CD4-positive, CD25-positive, alpha-beta regulatory T cell (primary cell): ENCODE results near the gene PHKG1. TPM values are rescaled to one million over a fixed set of nuclear protein-coding genes. Genes with fewer than 3 reads are reported as not detected.
A peak's percentile ranks its signal among the peaks of the same experiment; 100 is the strongest.
"Not testable (repeated sequence)": the region's sequence is repeated elsewhere in the genome, so short reads cannot be mapped to it uniquely, and the experiment has no call there.

Experiments
- ATAC-seq, 2 donors: fragments of 150-1000 bp; cut with Tn5 transposase; one replicate each; pipeline ENCODE4 v1.10.0; 2021; ENCODE audit warnings: low read depth in 2 of 2, moderate number of reproducible peaks in 2 of 2, moderate library complexity in 1 of 2
- DNase-seq, 3 donors: peaks; one replicate each; pipeline versions ENCODE4 v3.0.0 to v3.0.0-alpha.2; 2012 to 2022; ENCODE audit warnings: mixed read lengths in 1 of 3
- H3K27ac ChIP-seq: one replicate; pipeline ENCODE4 v1.7.0; 2013; ENCODE audit warnings: mild to moderate bottlenecking, low read length; ENCODE audit not compliant: insufficient read depth, poor library complexity, severe bottlenecking
- H3K27me3 ChIP-seq: one replicate; pipeline ENCODE4 v1.7.0; 2013; ENCODE audit warnings: low read length; ENCODE audit not compliant: control insufficient read depth, insufficient read depth
- H3K36me3 ChIP-seq: one replicate; pipeline ENCODE4 v1.7.0; 2013; ENCODE audit warnings: mild to moderate bottlenecking, low read length, moderate library complexity; ENCODE audit not compliant: control insufficient read depth, insufficient read depth
- H3K4me1 ChIP-seq: 2 replicates; pipeline ENCODE4 v1.7.0; 2013; ENCODE audit warnings: mild to moderate bottlenecking, low read length; ENCODE audit not compliant: insufficient read depth, control insufficient read depth, poor library complexity, severe bottlenecking
- H3K4me3 ChIP-seq: one replicate; pipeline ENCODE4 v1.7.0; 2013; ENCODE audit warnings: low read depth, mild to moderate bottlenecking, low read length, moderate library complexity
- H3K9me3 ChIP-seq, 2 experiments: 1 replicate in 1 of 2; 2 replicates in 1 of 2; pipeline ENCODE4 v1.7.0; 2013; ENCODE audit warnings: low read length in 2 of 2, mild to moderate bottlenecking in 1 of 2, moderate library complexity in 1 of 2; ENCODE audit not compliant: control insufficient read depth in 2 of 2
- H3K27ac Mint-ChIP-seq, 3 donors: one replicate each; pipeline ENCODE4 v1.8.0; 2020 to 2022; ENCODE audit warnings: mild to moderate bottlenecking in 3 of 3, mixed read lengths in 3 of 3, moderate library complexity in 2 of 3
- H3K27me3 Mint-ChIP-seq: one replicate; pipeline ENCODE4 v1.8.0; 2022; ENCODE audit warnings: mild to moderate bottlenecking, mixed read lengths
- H3K36me3 Mint-ChIP-seq: one replicate; pipeline ENCODE4 v1.8.0; 2020; ENCODE audit warnings: mixed read lengths
- H3K4me1 Mint-ChIP-seq, 4 donors: one replicate each; pipeline ENCODE4 v1.8.0; 2020 to 2022; ENCODE audit warnings: mixed read lengths in 4 of 4, mild to moderate bottlenecking in 1 of 4
- H3K4me3 Mint-ChIP-seq, 4 donors: one replicate each; pipeline ENCODE4 v1.8.0; 2020 to 2022; ENCODE audit warnings: mild to moderate bottlenecking in 4 of 4, mixed read lengths in 4 of 4, moderate library complexity in 3 of 4
- H3K9me3 Mint-ChIP-seq, 7 donors: one replicate each; pipeline ENCODE4 v1.8.0; 2020 to 2022; ENCODE audit warnings: mixed read lengths in 7 of 7, mild to moderate bottlenecking in 3 of 7, moderate library complexity in 2 of 7
- polyA plus RNA-seq, 4 donors: library from polyadenylated mRNA; unstranded; fragments of 300-500 nt; fragmentation: Illumina TruSeq; gene quantifications; one replicate each; pipeline ENCODE4 v1.2.3, GENCODE V29; 2021
- total RNA-seq: library from RNA; stranded (reverse); gene quantifications from one replicate; pipeline ENCODE4 v1.2.3, GENCODE V29; 2022

Gene PHKG1
- total and polyA plus RNA-seq, 5 donors from 2014 or later = 0.08 to 8.2 (median 0.41) TPM

GRCh38 chr7:56112244-56112643 is 19.5 kb upstream of the PHKG1 start:
- H3K9me3 ChIP-seq, H3K4me1 ChIP-seq, DNase-seq, H3K36me3 ChIP-seq, H3K27ac ChIP-seq, H3K4me1 Mint-ChIP-seq, H3K36me3 Mint-ChIP-seq, H3K4me3 Mint-ChIP-seq, H3K4me3 ChIP-seq, H3K27me3 ChIP-seq, ATAC-seq, H3K9me3 Mint-ChIP-seq, H3K27ac Mint-ChIP-seq: not testable (repeated sequence)
- peaks cover 15% of the 10 kb centered on the region for H3K27me3 Mint-ChIP-seq

- peaks cover 0 to 24% (median 12%) of the 10 kb centered on the region in 4 donors for H3K4me1 Mint-ChIP-seq
- peaks cover 9% of the 10 kb centered on the region for H3K36me3 Mint-ChIP-seq
- H3K4me3 ChIP-seq = no peak overlapping the region
- ATAC-seq (no peak), DNase-seq (no peak)
- peaks cover 2% of the 10 kb centered on the region for H3K27me3 ChIP-seq
- H3K27ac Mint-ChIP-seq = no peak overlapping the region
- H3K27ac ChIP-seq = no peak overlapping the region
- no peak overlapping the region for H3K4me3 Mint-ChIP-seq
- H3K9me3 Mint-ChIP-seq = peaks cover 0 to 3% (median 0%) of the 10 kb centered on the region in 7 donors
- peaks cover 9% of the 10 kb centered on the region for H3K27me3 Mint-ChIP-seq
- H3K9me3 ChIP-seq = no peaks in the 10 kb centered on the region
- H3K4me1 ChIP-seq = peaks cover 14% of the 10 kb centered on the region
- H3K36me3 ChIP-seq = no peaks in the 10 kb centered on the region
These were observed 17.9 kb upstream of the PHKG1 start for GRCh38 chr7:56110611-56111010.

GRCh38 chr7:56107954-56108258 is 15.2 kb upstream of the PHKG1 start:
- Mint-ChIP-seq H3K9me3 (peaks cover 0 to 3% (median 0%) of the 10 kb centered on the region in 7 donors), H3K27ac (peak overlapping the region in 2 of 3 donors; percentile 98 to 99), H3K27me3 (peaks cover 5% of the 10 kb centered on the region), H3K4me3 (peak overlapping the region; percentile 59 to 97 (median 66)), H3K4me1 (peaks cover 0 to 43% (median 21%) of the 10 kb centered on the region in 4 donors), H3K36me3 (peaks cover 16% of the 10 kb centered on the region)
- Histone ChIP-seq H3K4me3 (no peak overlapping the region), H3K36me3 (peaks cover 9% of the 10 kb centered on the region), H3K4me1 (peaks cover 30% of the 10 kb centered on the region), H3K27me3 (peaks cover 2% of the 10 kb centered on the region), H3K9me3 (no peaks in the 10 kb centered on the region), H3K27ac (no peak overlapping the region)
- DNase-seq = no peak
- no peak for ATAC-seq

- peak within 1 kb of the TSS; percentile 92 to 99 (median 98) for H3K27ac Mint-ChIP-seq
- peaks cover 22% of the 10 kb centered on the region for H3K36me3 ChIP-seq
- DNase-seq = peak; percentile 91 to 100 (median 94)
- peaks cover 5% of the 10 kb centered on the region for H3K27me3 Mint-ChIP-seq
- peaks cover 21% of the 10 kb centered on the region for H3K36me3 Mint-ChIP-seq
- peaks cover 30% of the 10 kb centered on the region for H3K4me1 ChIP-seq
- peaks cover 2% of the 10 kb centered on the region for H3K27me3 ChIP-seq
- peak within 1 kb of the TSS; percentile 89 to 97 (median 96) for H3K4me3 Mint-ChIP-seq
- peaks cover 0 to 43% (median 23%) of the 10 kb centered on the region in 4 donors for H3K4me1 Mint-ChIP-seq
- H3K9me3 ChIP-seq = no peaks in the 10 kb centered on the region
- peaks cover 0 to 3% (median 0%) of the 10 kb centered on the region in 7 donors for H3K9me3 Mint-ChIP-seq
- peak within 1 kb of the TSS; percentile 95 for H3K27ac ChIP-seq
- H3K4me3 ChIP-seq = peak within 1 kb of the TSS; percentile 96
- ATAC-seq = peak; percentile 99 to 100
These were observed 13.6 kb upstream of the PHKG1 start, which contains the start of gene CHCHD2 for GRCh38 chr7:56106108-56107073. Gene CHCHD2 (minus strand): TSS chr7:56106476. CDS start chr7:56106413, 63 bp downstream.

GRCh38 chr7:56105508-56105907 is 12.8 kb upstream of the PHKG1 start:
- ATAC-seq (no peak), DNase-seq (peak; percentile 21 to 70 (median 49))
- peak overlapping the region; percentile 96 for H3K4me3 ChIP-seq
- Mint-ChIP-seq H3K4me3 (peak overlapping the region; percentile 89 to 97 (median 96)), H3K4me1 (peaks cover 0 to 46% (median 24%) of the 10 kb centered on the region in 4 donors), H3K9me3 (peaks cover 0 to 3% (median 0%) of the 10 kb centered on the region in 7 donors), H3K36me3 (peaks cover 30% of the 10 kb centered on the region), H3K27me3 (peaks cover 5% of the 10 kb centered on the region), H3K27ac (peak overlapping the region; percentile 92 to 99 (median 98))
- H3K4me1 ChIP-seq = peaks cover 33% of the 10 kb centered on the region
- H3K27ac ChIP-seq = peak overlapping the region; percentile 95
- peaks cover 30% of the 10 kb centered on the region for H3K36me3 ChIP-seq
- H3K9me3 ChIP-seq = no peaks in the 10 kb centered on the region
- H3K27me3 ChIP-seq = peaks cover 2% of the 10 kb centered on the region

GRCh38 chr7:56104138-56104537 is 11.4 kb upstream of the PHKG1 start:
- Histone ChIP-seq H3K36me3 (peaks cover 44% of the 10 kb centered on the region), H3K4me1 (peaks cover 33% of the 10 kb centered on the region)
- H3K9me3 Mint-ChIP-seq, H3K27ac ChIP-seq, DNase-seq, H3K27me3 Mint-ChIP-seq, H3K27ac Mint-ChIP-seq, ATAC-seq, H3K9me3 ChIP-seq, H3K27me3 ChIP-seq, H3K4me3 ChIP-seq: not testable (repeated sequence)
- Mint-ChIP-seq H3K4me3 (peak overlapping the region in 2 of 4 donors; percentile 29 to 97), H3K36me3 (peaks cover 39% of the 10 kb centered on the region), H3K4me1 (peaks cover 4 to 46% (median 26%) of the 10 kb centered on the region in 4 donors)

- Mint-ChIP-seq H3K27me3 (no peaks in the 10 kb centered on the region), H3K4me1 (peaks cover 4 to 15% (median 7%) of the 10 kb centered on the region in 4 donors), H3K27ac (no peak overlapping the region), H3K4me3 (peak overlapping the region in 1 of 4 donors; percentile 32), H3K36me3 (peaks cover 32% of the 10 kb centered on the region), H3K9me3 (no peaks in the 10 kb centered on the region)
- H3K4me3 ChIP-seq = no peak overlapping the region
- peaks cover 44% of the 10 kb centered on the region for H3K36me3 ChIP-seq
- DNase-seq (no peak), ATAC-seq (no peak)
- no peak overlapping the region for H3K27ac ChIP-seq
- no peaks in the 10 kb centered on the region for H3K27me3 ChIP-seq
- H3K9me3 ChIP-seq = no peaks in the 10 kb centered on the region
- peaks cover 10% of the 10 kb centered on the region for H3K4me1 ChIP-seq
These were observed 6.9 kb upstream of the PHKG1 start for GRCh38 chr7:56099653-56100052.
